ENCODE measurements around the gene LPIN2. TPM values are rescaled to one million over a fixed set of nuclear protein-coding genes. Genes with fewer than 3 reads are reported as not detected.
A peak's percentile ranks its signal among the peaks of the same experiment; 100 is the strongest.

Gene LPIN2
- total RNA-seq, 1 donor from 2014 or later: 38.6 TPM

DNA sequence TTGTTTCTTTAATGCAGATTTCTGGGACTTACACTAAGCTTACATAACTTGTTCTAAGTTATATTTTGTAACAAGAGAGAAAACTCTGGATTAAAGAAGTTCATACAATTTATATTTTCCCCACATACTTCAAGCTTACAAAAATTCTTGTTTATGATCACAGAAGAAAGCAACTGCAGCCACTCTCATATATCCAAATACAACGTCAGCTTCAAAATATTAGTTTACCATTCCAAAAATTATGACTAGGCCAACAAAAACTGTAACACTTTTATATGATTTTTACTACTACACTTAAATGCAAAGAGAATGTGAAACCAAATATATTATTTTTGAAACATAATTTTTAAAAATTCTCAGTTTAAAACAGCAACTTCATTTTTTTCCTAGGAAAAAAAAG, 30.9 kb downstream of the LPIN2 start:
- Mint-ChIP-seq H3K4me1 (ENCODE audit: low read depth) (peaks cover 94% of the 10 kb centered on the region), H3K27ac (ENCODE audit: unreplicated experiment) (peak overlapping the region; percentile 93), H3K27me3 (ENCODE audit: low read depth) (no peaks in the 10 kb centered on the region), H3K4me3 (ENCODE audit: unreplicated experiment) (no peak overlapping the region), H3K36me3 (ENCODE audit: low read depth) (peaks cover 2% of the 10 kb centered on the region), H3K9me3 (ENCODE audit: low read depth) (no peaks in the 10 kb centered on the region)
- TF ChIP-seq, protein P1, sequence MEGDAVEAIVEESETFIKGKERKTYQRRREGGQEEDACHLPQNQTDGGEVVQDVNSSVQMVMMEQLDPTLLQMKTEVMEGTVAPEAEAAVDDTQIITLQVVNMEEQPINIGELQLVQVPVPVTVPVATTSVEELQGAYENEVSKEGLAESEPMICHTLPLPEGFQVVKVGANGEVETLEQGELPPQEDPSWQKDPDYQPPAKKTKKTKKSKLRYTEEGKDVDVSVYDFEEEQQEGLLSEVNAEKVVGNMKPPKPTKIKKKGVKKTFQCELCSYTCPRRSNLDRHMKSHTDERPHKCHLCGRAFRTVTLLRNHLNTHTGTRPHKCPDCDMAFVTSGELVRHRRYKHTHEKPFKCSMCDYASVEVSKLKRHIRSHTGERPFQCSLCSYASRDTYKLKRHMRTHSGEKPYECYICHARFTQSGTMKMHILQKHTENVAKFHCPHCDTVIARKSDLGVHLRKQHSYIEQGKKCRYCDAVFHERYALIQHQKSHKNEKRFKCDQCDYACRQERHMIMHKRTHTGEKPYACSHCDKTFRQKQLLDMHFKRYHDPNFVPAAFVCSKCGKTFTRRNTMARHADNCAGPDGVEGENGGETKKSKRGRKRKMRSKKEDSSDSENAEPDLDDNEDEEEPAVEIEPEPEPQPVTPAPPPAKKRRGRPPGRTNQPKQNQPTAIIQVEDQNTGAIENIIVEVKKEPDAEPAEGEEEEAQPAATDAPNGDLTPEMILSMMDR (IDR thresholded peaks at IDR 0.05): no peak
- DNase-seq (ENCODE audit: low spot score): no peak

DNA sequence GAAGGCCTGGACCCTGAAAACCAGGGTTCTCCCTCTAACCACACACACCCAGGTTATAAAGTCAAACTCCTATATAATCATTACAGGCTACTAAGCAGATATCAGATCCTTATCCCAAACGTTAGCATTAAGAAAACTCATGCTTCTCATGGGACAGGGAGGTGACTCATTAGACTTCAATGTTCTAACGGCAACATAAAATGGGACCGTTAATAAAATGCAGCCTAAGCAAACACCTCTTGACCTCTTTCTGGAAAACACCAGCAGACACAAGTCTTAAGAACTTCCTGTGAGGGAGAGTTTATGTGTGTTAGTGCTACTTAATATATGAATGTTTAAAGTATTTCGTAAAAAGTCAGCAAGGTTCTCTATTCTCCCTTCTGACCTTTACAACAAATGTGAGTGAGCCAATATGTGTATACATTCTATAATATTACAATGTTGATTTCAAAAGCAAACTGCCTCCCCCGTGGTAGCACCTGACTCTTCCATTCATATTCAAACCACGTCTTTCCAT, 31.7 kb downstream of the LPIN2 start:
- DNase-seq (ENCODE audit: low spot score): no peak
- Mint-ChIP-seq H3K4me3 (ENCODE audit: unreplicated experiment) (peak overlapping the region; percentile 44), H3K4me1 (ENCODE audit: low read depth) (peaks cover 96% of the 10 kb centered on the region), H3K27me3 (ENCODE audit: low read depth) (no peaks in the 10 kb centered on the region), H3K27ac (ENCODE audit: unreplicated experiment) (peak overlapping the region; percentile 93), H3K36me3 (ENCODE audit: low read depth) (peaks cover 2% of the 10 kb centered on the region), H3K9me3 (ENCODE audit: low read depth) (no peaks in the 10 kb centered on the region)
- TF ChIP-seq, protein P1 (IDR thresholded peaks at IDR 0.05): no peak

DNA sequence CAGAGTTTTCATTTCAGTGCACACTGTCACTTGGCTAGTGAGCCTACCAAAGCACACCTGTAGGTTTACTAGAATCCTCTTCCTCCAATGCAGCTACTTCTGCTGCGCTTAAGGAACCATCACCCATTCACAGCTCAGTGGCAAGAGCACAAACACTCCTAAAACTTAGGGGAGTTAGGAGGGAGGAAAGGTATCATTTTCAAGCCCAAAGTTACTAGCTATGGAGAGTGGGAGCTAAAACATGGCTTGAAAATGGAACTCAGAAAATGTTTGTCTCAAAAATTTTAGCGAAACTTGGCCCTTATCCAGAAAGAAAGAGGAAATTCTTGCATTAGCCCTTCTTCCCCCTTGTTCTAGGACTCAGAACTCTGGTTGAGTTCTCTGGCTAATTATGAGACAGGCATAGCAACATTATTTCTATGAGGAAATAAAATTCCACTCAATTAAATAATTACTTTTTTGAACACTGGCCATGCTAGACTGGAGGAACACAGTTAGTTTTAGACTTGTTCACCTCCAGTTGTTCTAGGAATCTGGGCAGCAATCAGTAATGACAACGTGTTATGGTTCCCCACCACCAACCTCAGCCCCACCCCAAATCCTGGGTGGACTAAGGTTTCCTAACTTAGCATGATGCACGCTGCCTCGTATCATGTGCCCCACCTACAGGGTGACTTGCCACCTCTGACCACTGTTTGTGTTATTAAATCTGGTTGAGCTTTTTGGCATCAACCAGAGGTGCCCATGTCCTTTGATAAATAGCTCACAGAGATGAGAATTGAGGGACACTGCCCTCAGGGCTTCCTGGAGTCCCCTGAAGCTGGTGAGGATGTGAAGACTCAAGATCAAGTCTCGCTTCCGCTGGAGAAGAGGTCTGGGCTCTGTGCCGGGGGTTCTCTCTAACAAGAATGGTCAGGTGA, 32.8 kb downstream of the LPIN2 start:
- Mint-ChIP-seq H3K36me3 (ENCODE audit: low read depth) (peaks cover 2% of the 10 kb centered on the region), H3K4me1 (ENCODE audit: low read depth) (peaks cover 95% of the 10 kb centered on the region), H3K27ac (ENCODE audit: unreplicated experiment) (peak overlapping the region; percentile 93), H3K27me3 (ENCODE audit: low read depth) (no peaks in the 10 kb centered on the region), H3K9me3 (ENCODE audit: low read depth) (no peaks in the 10 kb centered on the region), H3K4me3 (ENCODE audit: unreplicated experiment) (peak overlapping the region; percentile 11)
- no peak for DNase-seq (ENCODE audit: low spot score)
- TF ChIP-seq, protein P1 (IDR thresholded peaks at IDR 0.05): no peak

GRCh38 chr18:2979129-2979528, 33.8 kb downstream of the LPIN2 start:
- peaks cover 92% of the 10 kb centered on the region for H3K4me1 Mint-ChIP-seq (ENCODE audit: low read depth)

GRCh38 chr18:2978661-2979106, 34.3 kb downstream of the LPIN2 start:
- Mint-ChIP-seq H3K36me3 (ENCODE audit: low read depth) (no peaks in the 10 kb centered on the region), H3K4me1 (ENCODE audit: low read depth) (peaks cover 90% of the 10 kb centered on the region), H3K27ac (ENCODE audit: unreplicated experiment) (peak overlapping the region; percentile 93), H3K27me3 (ENCODE audit: low read depth) (no peaks in the 10 kb centered on the region), H3K9me3 (ENCODE audit: low read depth) (no peaks in the 10 kb centered on the region), H3K4me3 (ENCODE audit: unreplicated experiment) (peak overlapping the region; percentile 56)
- TF ChIP-seq, protein P1 (IDR thresholded peaks at IDR 0.05): no peak
- no peak for DNase-seq (ENCODE audit: low spot score)

More at GRCh38 chr18:2979129-2979528, 33.8 kb downstream of the LPIN2 start:
- Mint-ChIP-seq H3K9me3 (ENCODE audit: low read depth) (no peaks in the 10 kb centered on the region), H3K36me3 (ENCODE audit: low read depth) (no peaks in the 10 kb centered on the region), H3K4me3 (ENCODE audit: unreplicated experiment) (peak overlapping the region; percentile 14), H3K27me3 (ENCODE audit: low read depth) (no peaks in the 10 kb centered on the region), H3K27ac (ENCODE audit: unreplicated experiment) (peak overlapping the region; percentile 93)
- no peak for DNase-seq (ENCODE audit: low spot score)
- TF ChIP-seq, protein P1 (IDR thresholded peaks at IDR 0.05): no peak
